ENCODE results near the gene CCNQ.

DNA sequence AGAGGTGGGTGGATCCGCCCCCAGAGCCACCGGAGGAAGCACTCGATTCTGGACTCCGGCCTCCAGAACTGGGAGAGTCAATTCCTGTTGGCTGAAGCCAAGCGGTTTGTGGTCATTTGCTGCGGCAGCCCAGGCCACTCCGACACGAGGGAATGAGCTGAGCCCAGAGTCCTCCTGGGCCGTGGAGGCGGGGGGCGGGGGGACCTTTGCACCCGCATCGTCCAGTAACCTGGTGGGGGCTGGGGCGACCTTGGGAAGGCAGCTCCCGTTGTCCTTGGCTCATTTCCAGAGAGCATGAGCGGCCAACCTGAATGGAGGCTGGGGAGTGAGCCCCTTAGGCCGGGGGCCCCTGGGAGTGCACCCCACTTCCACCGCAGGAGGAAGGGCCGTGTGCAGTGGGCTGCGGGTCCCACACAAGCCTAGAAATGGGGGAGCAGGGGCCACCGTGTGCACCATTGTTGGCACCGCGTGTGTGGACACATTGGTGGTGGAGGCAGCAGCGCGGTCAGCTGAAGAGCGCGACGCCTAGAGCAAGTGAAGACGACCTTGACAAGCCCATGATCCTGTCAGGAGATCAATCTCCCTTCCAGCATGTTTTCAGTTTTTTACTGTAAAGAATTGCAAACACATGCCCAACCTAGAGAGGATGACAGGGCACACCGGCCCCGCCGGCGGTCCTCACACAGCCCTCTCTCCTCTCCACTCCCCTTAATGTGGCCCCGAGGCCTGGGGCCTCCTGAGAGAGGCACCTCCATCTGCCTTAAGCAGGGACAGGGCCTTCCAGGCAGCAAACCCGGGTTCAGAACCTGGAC is 28.1 kb upstream of the CCNQ start:
- TF ChIP-seq, protein P1, sequence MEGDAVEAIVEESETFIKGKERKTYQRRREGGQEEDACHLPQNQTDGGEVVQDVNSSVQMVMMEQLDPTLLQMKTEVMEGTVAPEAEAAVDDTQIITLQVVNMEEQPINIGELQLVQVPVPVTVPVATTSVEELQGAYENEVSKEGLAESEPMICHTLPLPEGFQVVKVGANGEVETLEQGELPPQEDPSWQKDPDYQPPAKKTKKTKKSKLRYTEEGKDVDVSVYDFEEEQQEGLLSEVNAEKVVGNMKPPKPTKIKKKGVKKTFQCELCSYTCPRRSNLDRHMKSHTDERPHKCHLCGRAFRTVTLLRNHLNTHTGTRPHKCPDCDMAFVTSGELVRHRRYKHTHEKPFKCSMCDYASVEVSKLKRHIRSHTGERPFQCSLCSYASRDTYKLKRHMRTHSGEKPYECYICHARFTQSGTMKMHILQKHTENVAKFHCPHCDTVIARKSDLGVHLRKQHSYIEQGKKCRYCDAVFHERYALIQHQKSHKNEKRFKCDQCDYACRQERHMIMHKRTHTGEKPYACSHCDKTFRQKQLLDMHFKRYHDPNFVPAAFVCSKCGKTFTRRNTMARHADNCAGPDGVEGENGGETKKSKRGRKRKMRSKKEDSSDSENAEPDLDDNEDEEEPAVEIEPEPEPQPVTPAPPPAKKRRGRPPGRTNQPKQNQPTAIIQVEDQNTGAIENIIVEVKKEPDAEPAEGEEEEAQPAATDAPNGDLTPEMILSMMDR (optimal IDR thresholded peaks at IDR 0.05 in 1 of 3, IDR thresholded peaks at IDR 0.05 in 1 of 3, conservative IDR thresholded peaks at IDR 0.05 in 1 of 3; ENCODE audit: extremely low read depth in 1 of 3, insufficient read depth in 2 of 3, low read length in 3 of 3): no peak
- TF ChIP-seq EZH2 (IDR thresholded peaks at IDR 0.05; ENCODE audit: low read length): no peak
